HG03378 (cell line): ENCODE measurements around the gene TNK1.
A peak's percentile ranks its signal among the peaks of the same experiment; 100 is the strongest.
"Not testable (repeated sequence)": the region's sequence is repeated elsewhere in the genome, so short reads cannot be mapped to it uniquely, and the experiment has no call there.

ENCODE experiments used
- ATAC-seq: cut with Tn5 transposase; IDR thresholded peaks from one replicate; pipeline ENCODE4 v1.9.1; 2021; ENCODE audit warnings: mild to moderate bottlenecking, moderate library complexity; ENCODE audit not compliant: unreplicated experiment

The TNK1 gene

GRCh38 chr17:7380855-7381683, at the start of gene TNK1:
Gene TNK1 (plus strand): TSS chr17:7381089. CDS start chr17:7382927, 1,838 bp downstream.
- ATAC-seq: no peak

GRCh38 chr17:7332111-7332510, 48.8 kb upstream of the TNK1 start:
- no peak for ATAC-seq

GRCh38 chr17:7332600-7333069, 48.3 kb upstream of the TNK1 start:
- not testable (repeated sequence) for ATAC-seq

GRCh38 chr17:7334938-7335538, 45.9 kb upstream of the TNK1 start:
- ATAC-seq: no peak

- not testable (repeated sequence) for ATAC-seq
These were observed 45.1 kb upstream of the TNK1 start for GRCh38 chr17:7335765-7336164.

- ATAC-seq: no peak
These were observed 44.4 kb upstream of the TNK1 start, which contains the start of gene ACAP1 for GRCh38 chr17:7336240-7337175. Gene ACAP1 (plus strand): TSS chr17:7336529. CDS start chr17:7336735, 206 bp downstream.

GRCh38 chr17:7337600-7337999, 43.3 kb upstream of the TNK1 start:
- ATAC-seq: not testable (repeated sequence)

GRCh38 chr17:7340179-7340578, 40.7 kb upstream of the TNK1 start:
- ATAC-seq: no peak

- ATAC-seq: no peak
These were observed 39.0 kb upstream of the TNK1 start for GRCh38 chr17:7341842-7342241.

- ATAC-seq: no peak
These were observed 37.6 kb upstream of the TNK1 start for GRCh38 chr17:7343250-7343649.

- ATAC-seq: no peak
These were observed 33.9 kb upstream of the TNK1 start for GRCh38 chr17:7346761-7347614.

- no peak for ATAC-seq
These were observed 33.0 kb upstream of the TNK1 start for GRCh38 chr17:7347630-7348477.

- no peak for ATAC-seq
These were observed 32.2 kb upstream of the TNK1 start for GRCh38 chr17:7348478-7349242.

GRCh38 chr17:7351665-7352502, 29.0 kb upstream of the TNK1 start, which contains the start of gene KCTD11:
Gene KCTD11 (plus strand): TSS chr17:7352162.
- ATAC-seq: peak; percentile 39

- ATAC-seq: no peak
These were observed 28.4 kb upstream of the TNK1 start for GRCh38 chr17:7352503-7352889.

GRCh38 chr17:7352910-7353635, 27.8 kb upstream of the TNK1 start:
- no peak for ATAC-seq
